ENCODE data around the gene KRT33A. TPM values are rescaled to one million over a fixed set of nuclear protein-coding genes. Genes with fewer than 3 reads are reported as not detected.
"Not testable (repeated sequence)": the region's sequence is repeated elsewhere in the genome, so short reads cannot be mapped to it uniquely, and the experiment has no call there.

Gene KRT33A
- not detected for total RNA-seq
- 0 reads per million in 2 donors for total RNA-seq

DNA sequence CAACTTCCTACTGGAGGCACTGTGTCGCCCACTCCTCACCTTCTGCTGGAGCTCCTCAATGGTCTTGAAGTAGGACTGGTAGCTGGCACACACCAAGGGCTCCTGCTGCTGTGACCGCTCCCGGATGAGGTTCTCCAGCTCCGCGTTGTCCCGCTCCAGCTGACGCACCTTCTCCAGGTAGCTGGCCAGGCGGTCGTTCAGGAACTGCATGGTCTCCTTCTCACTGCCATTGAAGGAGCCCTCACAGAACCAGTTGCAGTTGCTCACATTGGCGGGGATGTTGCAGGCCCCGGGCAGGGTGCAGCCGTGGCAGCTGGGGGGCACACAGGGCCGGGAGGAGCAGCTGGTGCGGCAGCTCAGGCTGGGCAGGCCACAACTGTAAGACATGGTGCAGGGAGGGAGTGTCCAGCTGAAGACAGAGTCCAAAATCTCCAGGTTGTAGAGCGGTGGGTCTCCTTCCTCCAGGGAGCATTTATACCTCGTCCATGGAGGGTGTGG is at the start of gene KRT33A:
TSS of gene KRT33A (minus strand) at position 448 of the 498 bp plus-strand sequence. CDS start at position 387, 61 bp downstream.
- not testable (repeated sequence) for H3K4me1 Mint-ChIP-seq

DNA sequence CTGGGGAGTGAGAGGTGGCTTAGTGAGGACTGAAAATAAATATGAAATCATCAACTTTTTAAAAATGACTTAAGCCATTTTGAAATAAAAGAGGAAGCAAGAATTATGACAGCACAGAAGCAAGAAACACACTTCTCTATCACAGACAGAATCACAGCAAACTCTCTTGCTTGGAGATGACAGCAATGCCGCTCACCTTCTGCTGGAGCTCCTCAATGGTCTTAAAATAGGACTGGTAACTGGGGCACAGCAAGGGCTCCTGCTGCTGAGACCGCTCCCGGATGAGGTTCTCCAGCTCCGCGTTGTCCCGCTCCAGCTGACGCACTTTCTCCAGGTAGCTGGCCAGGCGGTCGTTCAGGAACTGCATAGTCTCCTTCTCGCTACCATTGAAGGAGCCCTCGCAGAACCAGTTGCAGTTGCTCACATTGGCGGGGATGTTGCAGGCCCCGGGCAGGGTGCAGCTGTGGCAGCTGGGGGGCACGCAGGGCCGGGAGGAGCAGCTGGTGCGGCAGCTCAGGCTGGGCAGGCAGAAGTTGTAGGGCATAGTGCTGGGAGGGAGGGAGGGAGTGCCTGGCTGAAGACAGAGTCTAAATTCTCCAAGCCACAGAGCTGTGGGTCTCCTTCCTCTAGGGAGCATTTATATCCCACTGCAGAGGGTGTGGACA is 46.5 kb upstream of the KRT33A start, which contains the start of gene KRT31:
TSS of gene KRT31 (minus strand) at position 613 of the 665 bp plus-strand sequence. CDS start at position 544, 69 bp downstream.
- peaks cover 4% of the 10 kb centered on the region for H3K4me1 Mint-ChIP-seq
- ATAC-seq (no peak), DNase-seq (no peak)
- H3K9me3 ChIP-seq (ENCODE audit: control insufficient read depth, low read length, poor library complexity, severe bottlenecking), result no peaks in the 10 kb centered on the region
- no peaks in the 10 kb centered on the region for H3K36me3 Mint-ChIP-seq (ENCODE audit: low read depth)
- H3K27ac Mint-ChIP-seq, result no peak within 1 kb of the TSS
- H3K4me3 Mint-ChIP-seq, result no peak within 1 kb of the TSS
- peaks cover 19% of the 10 kb centered on the region for H3K27me3 Mint-ChIP-seq

More for the DNA sequence above, at the start of gene KRT33A:
- not testable (repeated sequence) for H3K27me3 Mint-ChIP-seq; ATAC-seq; H3K36me3 Mint-ChIP-seq (ENCODE audit: low read depth); DNase-seq; H3K9me3 ChIP-seq (ENCODE audit: control insufficient read depth, low read length, poor library complexity, severe bottlenecking); H3K27ac Mint-ChIP-seq; H3K4me3 Mint-ChIP-seq

DNA sequence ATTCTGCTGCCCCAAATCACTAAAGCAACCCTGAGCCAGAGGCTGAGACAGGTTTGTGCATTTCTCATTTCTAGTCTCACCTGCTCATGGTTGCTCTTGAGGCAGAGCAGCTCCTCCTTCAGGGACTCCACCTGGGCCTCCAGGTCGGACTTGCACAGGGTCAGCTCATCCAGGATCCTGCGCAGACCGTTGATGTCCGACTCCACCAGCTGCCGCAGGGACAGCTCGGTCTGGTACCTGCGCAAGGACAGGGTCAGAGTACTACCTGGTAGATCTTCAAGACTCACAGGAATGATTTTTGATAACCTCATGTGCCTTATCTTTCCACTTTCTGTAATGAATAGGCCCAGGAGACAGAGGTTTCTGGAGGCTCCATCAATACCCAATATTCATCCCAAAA is 45.7 kb upstream of the KRT33A start:
- Mint-ChIP-seq H3K27ac (no peak overlapping the region), H3K4me3 (no peak overlapping the region), H3K4me1 (peaks cover 4% of the 10 kb centered on the region), H3K27me3 (peaks cover 19% of the 10 kb centered on the region), H3K36me3 (ENCODE audit: low read depth) (no peaks in the 10 kb centered on the region)
- DNase-seq (no peak), ATAC-seq (no peak)
- H3K9me3 ChIP-seq (ENCODE audit: control insufficient read depth, low read length, poor library complexity, severe bottlenecking), result no peaks in the 10 kb centered on the region

GRCh38 chr17:41395611-41396010 is 45.0 kb upstream of the KRT33A start:
- H3K27ac Mint-ChIP-seq, result no peak overlapping the region
- peaks cover 19% of the 10 kb centered on the region for H3K27me3 Mint-ChIP-seq
- no peaks in the 10 kb centered on the region for H3K36me3 Mint-ChIP-seq (ENCODE audit: low read depth)
- peaks cover 4% of the 10 kb centered on the region for H3K4me1 Mint-ChIP-seq
- DNase-seq (no peak), ATAC-seq (no peak)
- no peaks in the 10 kb centered on the region for H3K9me3 ChIP-seq (ENCODE audit: control insufficient read depth, low read length, poor library complexity, severe bottlenecking)
- no peak overlapping the region for H3K4me3 Mint-ChIP-seq

DNA sequence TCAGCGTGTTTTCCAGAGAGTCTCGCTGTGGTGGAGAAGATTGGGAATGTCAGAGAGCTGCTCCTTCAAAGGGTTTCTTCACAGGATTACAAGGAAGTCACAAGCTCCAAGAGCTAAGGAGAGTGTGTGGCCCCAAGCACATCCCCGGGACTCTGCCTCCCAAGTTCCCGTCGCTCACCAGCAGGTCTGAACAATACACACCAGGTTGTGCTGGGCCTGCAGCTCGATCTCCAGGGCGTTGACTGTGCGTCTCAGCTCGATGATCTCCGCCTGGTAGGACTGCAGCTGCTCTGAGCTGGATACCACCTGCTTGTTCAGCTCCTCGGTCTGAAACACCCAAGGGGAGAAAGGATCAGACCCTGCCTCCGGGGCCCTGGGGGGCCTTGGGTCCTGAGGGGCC is 44.4 kb upstream of the KRT33A start:
- H3K4me3 Mint-ChIP-seq; H3K4me1 Mint-ChIP-seq; ATAC-seq; H3K27ac Mint-ChIP-seq; DNase-seq; H3K36me3 Mint-ChIP-seq (ENCODE audit: low read depth); H3K9me3 ChIP-seq (ENCODE audit: control insufficient read depth, low read length, poor library complexity, severe bottlenecking): not testable (repeated sequence)
- H3K27me3 Mint-ChIP-seq, result peaks cover 19% of the 10 kb centered on the region

DNA sequence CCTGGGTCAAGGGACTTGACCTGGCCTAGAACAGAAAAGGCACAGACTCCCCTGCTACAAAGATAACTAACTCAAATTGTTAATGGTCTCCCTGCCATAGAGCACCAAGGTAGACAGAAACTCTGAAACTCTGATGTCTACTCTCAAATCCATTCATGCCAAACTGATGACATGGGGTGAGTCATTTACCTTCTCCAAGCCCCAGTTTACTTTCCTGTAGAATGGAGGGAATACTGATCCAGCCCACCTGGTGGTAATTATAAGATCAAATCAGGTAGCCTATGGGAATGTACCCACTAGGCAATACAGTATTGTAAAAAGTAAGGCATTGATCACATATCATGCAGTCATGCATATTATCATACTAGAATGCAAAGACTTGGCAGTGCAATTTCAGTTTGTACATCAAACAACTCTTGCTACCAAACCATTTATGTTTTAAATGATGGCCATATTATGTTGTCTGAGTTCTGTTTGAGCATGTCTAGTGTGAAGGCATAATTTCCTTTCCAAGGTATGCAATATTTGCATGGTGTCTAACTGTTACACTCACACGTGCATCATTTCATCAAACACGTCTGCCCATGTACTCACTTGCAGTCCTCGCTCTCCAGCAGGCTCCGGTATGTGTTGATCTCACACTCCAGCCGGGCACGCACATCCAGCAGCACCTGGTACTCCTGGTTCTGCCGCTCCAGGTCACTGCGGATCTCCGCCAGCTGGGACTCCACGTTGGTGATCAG is 43.8 kb upstream of the KRT33A start:
- Mint-ChIP-seq H3K27ac (no peak overlapping the region), H3K4me3 (no peak overlapping the region), H3K4me1 (peaks cover 2% of the 10 kb centered on the region), H3K27me3 (peaks cover 19% of the 10 kb centered on the region), H3K36me3 (ENCODE audit: low read depth) (no peaks in the 10 kb centered on the region)
- no peak for DNase-seq
- no peak for ATAC-seq
- no peaks in the 10 kb centered on the region for H3K9me3 ChIP-seq (ENCODE audit: control insufficient read depth, low read length, poor library complexity, severe bottlenecking)

GRCh38 chr17:41393826-41394225 is 43.2 kb upstream of the KRT33A start:
- H3K4me1 Mint-ChIP-seq, result no peaks in the 10 kb centered on the region
- no peak overlapping the region for H3K27ac Mint-ChIP-seq
- H3K9me3 ChIP-seq (ENCODE audit: control insufficient read depth, low read length, poor library complexity, severe bottlenecking), result no peaks in the 10 kb centered on the region
- H3K36me3 Mint-ChIP-seq (ENCODE audit: low read depth), result no peaks in the 10 kb centered on the region
- ATAC-seq (no peak), DNase-seq (no peak)
- no peak overlapping the region for H3K4me3 Mint-ChIP-seq
- peaks cover 19% of the 10 kb centered on the region for H3K27me3 Mint-ChIP-seq

- Mint-ChIP-seq H3K27ac (no peak overlapping the region), H3K4me3 (no peak overlapping the region), H3K36me3 (ENCODE audit: low read depth) (no peaks in the 10 kb centered on the region), H3K4me1 (no peaks in the 10 kb centered on the region), H3K27me3 (peaks cover 19% of the 10 kb centered on the region)
- H3K9me3 ChIP-seq (ENCODE audit: control insufficient read depth, low read length, poor library complexity, severe bottlenecking), result no peaks in the 10 kb centered on the region
- no peak for DNase-seq
- ATAC-seq, result no peak
Observed at GRCh38 chr17:41393294-41393693, 42.7 kb upstream of the KRT33A start.

GRCh38 chr17:41392278-41392677 is 41.6 kb upstream of the KRT33A start:
- H3K27ac Mint-ChIP-seq, result no peak overlapping the region
- DNase-seq (no peak), ATAC-seq (no peak)
- H3K4me1 Mint-ChIP-seq, result no peaks in the 10 kb centered on the region
- H3K36me3 Mint-ChIP-seq (ENCODE audit: low read depth), result no peaks in the 10 kb centered on the region
- H3K4me3 Mint-ChIP-seq, result no peak overlapping the region
- no peaks in the 10 kb centered on the region for H3K9me3 ChIP-seq (ENCODE audit: control insufficient read depth, low read length, poor library complexity, severe bottlenecking)
- peaks cover 14% of the 10 kb centered on the region for H3K27me3 Mint-ChIP-seq

- no peak for ATAC-seq
- Mint-ChIP-seq H3K4me1 (no peaks in the 10 kb centered on the region), H3K27ac (no peak overlapping the region), H3K27me3 (peaks cover 14% of the 10 kb centered on the region), H3K4me3 (no peak overlapping the region), H3K36me3 (ENCODE audit: low read depth) (no peaks in the 10 kb centered on the region)
- no peak for DNase-seq
- H3K9me3 ChIP-seq (ENCODE audit: control insufficient read depth, low read length, poor library complexity, severe bottlenecking), result peaks cover 6% of the 10 kb centered on the region
Observed at GRCh38 chr17:41391535-41391934, 40.9 kb upstream of the KRT33A start.

DNA sequence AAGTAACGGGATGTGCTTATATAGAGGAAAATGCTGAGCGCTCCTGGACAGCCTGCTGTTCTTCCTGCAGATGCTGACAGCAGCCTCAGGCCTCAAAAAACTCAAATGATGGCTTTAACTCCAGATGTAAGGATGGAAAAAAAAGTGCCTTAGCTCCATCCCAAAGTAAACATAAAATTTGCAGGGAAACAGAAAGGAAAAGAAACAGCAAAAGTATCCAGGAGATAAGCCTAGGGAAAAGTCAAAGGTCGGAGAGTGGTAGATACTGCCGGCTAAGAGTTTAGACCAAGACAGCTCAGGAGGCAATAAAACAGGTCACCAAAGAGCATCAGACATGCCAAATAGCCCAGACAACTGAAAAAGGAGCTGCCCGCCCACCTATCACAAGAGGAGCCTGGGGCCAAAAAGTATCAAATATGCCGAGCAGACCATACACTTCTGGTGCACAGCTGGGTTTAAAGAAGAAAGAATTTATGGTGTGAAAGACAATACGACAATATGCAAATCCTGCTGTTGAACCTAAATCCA is 39.8 kb upstream of the KRT33A start:
- peaks cover 14% of the 10 kb centered on the region for H3K27me3 Mint-ChIP-seq
- no peaks in the 10 kb centered on the region for H3K4me1 Mint-ChIP-seq
- H3K36me3 Mint-ChIP-seq (ENCODE audit: low read depth), result no peaks in the 10 kb centered on the region
- H3K9me3 ChIP-seq (ENCODE audit: control insufficient read depth, low read length, poor library complexity, severe bottlenecking), result peaks cover 10% of the 10 kb centered on the region
- H3K4me3 Mint-ChIP-seq, result no peak overlapping the region
- DNase-seq (no peak), ATAC-seq (no peak)
- H3K27ac Mint-ChIP-seq, result no peak overlapping the region

DNA sequence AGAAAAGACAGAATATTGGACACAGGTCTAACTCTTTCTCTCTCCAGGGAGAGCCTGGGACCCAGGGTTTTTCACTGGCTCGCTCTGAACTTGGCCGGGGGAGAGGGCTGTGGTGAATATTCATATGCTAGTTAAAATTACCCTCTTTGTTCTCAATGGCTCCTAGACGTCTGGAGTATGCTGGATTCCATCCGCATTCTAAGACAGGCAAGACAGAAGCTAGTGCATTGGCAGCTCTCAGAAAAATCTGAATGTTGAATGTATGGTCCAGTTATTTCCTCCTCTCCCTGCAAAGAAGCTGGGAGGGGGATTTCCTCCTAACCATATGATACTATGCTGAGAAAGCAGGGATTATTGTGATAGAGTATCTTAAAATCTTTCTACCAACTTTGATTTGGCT is 37.0 kb upstream of the KRT33A start:
- no peaks in the 10 kb centered on the region for H3K4me1 Mint-ChIP-seq
- DNase-seq (no peak), ATAC-seq (no peak)
- no peak overlapping the region for H3K4me3 Mint-ChIP-seq
- no peaks in the 10 kb centered on the region for H3K36me3 Mint-ChIP-seq (ENCODE audit: low read depth)
- no peak overlapping the region for H3K27ac Mint-ChIP-seq
- H3K27me3 Mint-ChIP-seq, result peaks cover under 1% of the 10 kb centered on the region
- H3K9me3 ChIP-seq (ENCODE audit: control insufficient read depth, low read length, poor library complexity, severe bottlenecking), result peaks cover 10% of the 10 kb centered on the region

- Mint-ChIP-seq H3K4me3 (no peak overlapping the region), H3K4me1 (no peaks in the 10 kb centered on the region), H3K27ac (no peak overlapping the region), H3K36me3 (ENCODE audit: low read depth) (no peaks in the 10 kb centered on the region), H3K27me3 (no peaks in the 10 kb centered on the region)
- peaks cover 10% of the 10 kb centered on the region for H3K9me3 ChIP-seq (ENCODE audit: control insufficient read depth, low read length, poor library complexity, severe bottlenecking)
- ATAC-seq (no peak), DNase-seq (no peak)
Observed at GRCh38 chr17:41386227-41386626, 35.6 kb upstream of the KRT33A start.

Data from T-helper 17 cell (primary cell).